Muscle of back (tissue), 11 donors: ENCODE results near the gene PLCG2. TPM values are rescaled to one million over a fixed set of nuclear protein-coding genes. Genes with fewer than 3 reads are reported as not detected.
"Not testable (repeated sequence)": the region's sequence is repeated elsewhere in the genome, so short reads cannot be mapped to it uniquely, and the experiment has no call there.

ENCODE experiments used
- DNase-seq, 3 donors: peaks; one replicate each; pipeline versions ENCODE4 v3.0.0 to v3.0.0-alpha.2; 2013
- polyA plus RNA-seq, 10 donors: library from polyadenylated mRNA; unstranded; fragments of 120-200 nt; gene quantifications; one replicate each; pipeline ENCODE4 v1.2.1, GENCODE V29; 2013; ENCODE audit not compliant: insufficient read length in 10 of 10

Gene PLCG2
- polyA plus RNA-seq, 10 donors = 4.7 to 9.6 (median 6.9) TPM

DNA sequence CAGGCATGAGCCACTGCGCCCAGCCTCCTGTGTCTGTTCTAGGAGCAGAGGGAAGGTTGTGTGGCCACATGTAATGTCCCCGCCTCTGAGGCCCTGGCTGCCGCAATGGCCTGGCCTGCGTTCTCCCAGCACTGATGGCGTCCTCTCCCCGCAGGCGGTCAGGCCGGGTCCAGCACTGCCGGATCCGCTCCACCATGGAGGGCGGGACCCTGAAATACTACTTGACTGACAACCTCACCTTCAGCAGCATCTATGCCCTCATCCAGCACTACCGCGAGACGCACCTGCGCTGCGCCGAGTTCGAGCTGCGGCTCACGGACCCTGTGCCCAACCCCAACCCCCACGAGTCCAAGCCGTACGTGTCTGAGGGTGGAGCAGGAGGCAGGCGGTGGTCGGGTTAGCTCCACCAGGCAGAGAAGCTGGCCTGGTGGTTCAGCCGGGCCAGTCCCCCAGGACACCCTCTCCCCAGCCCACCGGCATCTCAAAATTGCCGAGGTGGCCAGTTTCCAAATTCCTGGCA lies 131.3 kb downstream of the PLCG2 start:
- no peak for DNase-seq

DNA sequence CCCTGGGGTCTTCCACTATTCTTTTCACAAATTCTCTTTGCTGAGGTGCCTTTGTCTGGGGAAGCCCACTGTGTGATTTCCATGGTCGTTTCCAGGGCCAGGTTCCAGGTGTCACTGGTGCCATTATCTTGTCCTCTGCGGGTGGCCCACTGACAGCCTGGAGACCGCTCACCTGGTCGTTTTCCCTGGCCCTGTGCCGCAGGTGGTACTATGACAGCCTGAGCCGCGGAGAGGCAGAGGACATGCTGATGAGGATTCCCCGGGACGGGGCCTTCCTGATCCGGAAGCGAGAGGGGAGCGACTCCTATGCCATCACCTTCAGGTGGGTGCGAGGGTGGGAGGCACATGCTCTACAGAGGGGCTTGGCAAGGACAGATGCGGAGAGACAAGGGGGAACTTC lies 133.3 kb downstream of the PLCG2 start:
- DNase-seq = no peak

DNA sequence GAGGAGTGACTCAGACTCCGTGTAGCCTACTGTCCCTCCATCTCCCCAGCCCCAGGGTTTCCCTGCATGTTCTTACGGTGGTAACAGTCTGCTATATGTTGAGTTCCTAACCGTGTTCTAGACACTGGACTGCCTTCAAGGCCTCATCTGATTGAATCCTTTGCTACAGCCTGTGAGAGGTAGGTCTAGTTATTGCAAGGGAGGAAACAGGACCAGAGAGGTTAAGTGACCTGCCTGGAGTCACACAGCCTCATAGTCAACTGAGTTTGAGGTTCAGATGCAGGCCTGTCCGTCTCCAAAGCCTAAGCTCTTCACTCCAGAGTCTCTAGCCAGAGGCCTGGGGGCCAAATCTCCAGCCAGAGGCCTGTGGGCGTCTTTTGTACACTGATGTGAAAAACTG lies 134.1 kb downstream of the PLCG2 start:
- no peak for DNase-seq

DNA sequence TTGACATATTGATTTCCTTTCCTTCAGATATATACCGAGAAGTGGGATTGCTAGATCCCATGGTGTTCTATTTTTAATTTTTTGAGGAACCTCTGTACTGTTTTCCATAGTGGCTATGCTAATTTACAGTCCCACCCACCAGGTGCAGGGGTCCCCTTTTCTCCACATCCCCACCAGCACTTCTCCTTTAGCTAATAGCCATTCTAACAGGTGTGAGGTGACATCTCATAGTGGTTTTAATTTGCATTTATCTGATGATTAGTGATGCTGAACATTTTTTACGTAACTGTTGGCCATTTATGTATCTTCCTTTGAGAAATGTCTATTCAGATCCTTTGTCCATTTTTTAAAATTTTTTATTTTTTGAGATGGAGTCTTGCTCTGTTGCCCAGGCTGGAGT lies 138.3 kb downstream of the PLCG2 start:
- DNase-seq = no peak

DNA sequence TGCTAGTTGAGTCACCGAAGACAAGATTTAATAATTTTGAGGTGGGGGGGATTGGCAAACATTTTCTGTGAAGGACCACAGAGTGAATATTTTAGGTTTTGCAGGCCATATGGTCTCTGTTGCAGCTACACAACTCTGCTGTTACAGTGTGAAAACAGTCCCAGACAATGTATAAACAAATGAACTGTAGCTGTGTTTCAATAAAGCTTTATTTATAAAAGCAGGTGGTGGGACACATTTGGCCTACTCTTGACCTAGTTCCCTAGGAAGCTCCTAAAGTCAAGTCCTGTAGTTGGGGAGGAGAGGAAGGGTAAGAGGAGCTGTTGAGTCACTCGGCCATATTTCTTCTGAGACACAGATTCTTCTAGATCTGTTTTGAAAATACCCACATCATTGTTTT lies 139.8 kb downstream of the PLCG2 start:
- DNase-seq = no peak

DNA sequence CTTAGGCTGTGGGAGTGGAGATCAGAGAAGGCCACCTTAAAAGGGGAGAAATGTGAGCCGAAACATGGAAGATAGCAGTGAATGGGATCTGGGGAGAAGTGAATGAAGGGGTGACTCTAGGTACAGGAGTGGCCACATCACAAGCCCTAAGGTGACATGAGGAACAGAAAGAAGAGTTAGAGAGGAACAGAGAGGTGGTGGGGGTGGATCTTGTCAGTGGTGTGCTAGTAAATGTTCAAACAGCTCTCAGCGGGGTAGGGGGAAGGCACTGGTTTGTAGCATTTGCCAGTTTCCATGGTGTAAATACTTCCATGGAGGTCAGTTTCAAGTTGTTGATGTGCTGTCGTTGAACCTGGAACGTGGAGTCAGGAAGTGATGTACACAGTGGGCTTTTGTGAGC lies 141.4 kb downstream of the PLCG2 start:
- no peak for DNase-seq

DNA sequence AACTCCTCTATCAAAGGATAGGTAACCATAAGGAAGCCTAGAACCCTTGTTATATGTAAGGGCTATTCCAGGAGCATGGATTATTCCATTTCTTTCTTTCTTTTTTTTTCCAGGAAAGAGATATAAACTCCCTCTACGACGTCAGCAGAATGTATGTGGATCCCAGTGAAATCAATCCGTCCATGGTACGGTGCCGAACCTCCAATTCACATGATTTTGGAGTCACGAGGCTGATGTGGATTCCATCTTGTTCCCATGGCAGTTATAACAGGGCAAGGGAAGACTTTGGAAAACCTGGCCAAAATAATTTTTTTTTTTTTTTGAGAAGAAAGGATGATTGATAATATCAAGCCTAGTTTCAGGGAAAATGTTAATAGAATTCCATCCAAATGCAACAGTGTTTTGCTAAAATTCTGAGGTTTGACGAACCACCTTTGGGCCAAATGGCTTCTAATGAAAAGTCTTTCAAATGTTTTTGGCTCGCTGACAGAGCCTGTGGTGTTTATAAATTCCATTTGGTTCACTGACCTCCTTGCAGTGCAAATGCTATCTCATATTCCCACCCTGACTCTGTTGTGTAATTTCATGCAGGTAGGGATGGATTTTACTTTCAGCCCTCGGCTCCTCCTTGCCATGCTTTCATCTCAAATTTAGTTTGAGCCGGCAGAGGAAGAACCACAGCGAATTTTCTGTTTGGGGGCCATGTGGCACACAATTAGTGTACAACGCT lies 142.2 kb downstream of the PLCG2 start:
- DNase-seq = peak in 2 of 3 donors; percentile 48 to 50

DNA sequence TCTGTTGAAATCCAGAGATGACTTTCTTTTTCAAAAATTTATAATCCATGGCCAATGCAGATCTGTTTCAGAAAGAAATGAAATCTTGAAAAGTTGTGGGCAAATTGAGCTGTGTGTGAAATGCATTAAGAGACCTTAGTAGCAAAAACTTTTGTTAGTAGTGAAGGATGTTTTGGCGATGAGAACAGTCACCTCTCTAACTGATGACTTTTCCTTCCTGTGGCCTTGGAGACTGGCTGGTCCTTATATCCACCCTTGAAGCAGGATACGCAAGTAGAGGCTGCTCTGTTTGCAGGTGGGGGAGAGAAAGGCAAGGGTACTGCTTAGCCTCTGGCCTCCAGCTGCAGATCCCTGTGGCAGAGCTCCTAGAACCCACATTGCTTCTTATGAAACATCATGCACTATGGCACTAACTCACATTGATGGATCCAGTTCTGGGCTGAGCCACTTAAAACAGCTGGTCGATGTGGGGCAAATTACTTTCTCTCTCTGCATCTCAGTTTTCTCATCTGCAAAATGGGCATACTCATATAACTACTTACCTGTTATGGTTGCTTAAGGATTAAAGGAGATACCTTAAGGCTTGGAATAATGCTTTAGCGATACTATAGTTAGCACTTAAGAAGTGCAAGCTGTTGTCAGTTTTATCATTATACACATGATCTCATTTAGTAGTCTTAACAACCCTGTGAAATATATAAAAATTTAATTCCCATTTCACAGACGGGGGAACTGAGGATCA lies 142.9 kb downstream of the PLCG2 start:
- peak in 2 of 3 donors; percentile 27 to 46 for DNase-seq

DNA sequence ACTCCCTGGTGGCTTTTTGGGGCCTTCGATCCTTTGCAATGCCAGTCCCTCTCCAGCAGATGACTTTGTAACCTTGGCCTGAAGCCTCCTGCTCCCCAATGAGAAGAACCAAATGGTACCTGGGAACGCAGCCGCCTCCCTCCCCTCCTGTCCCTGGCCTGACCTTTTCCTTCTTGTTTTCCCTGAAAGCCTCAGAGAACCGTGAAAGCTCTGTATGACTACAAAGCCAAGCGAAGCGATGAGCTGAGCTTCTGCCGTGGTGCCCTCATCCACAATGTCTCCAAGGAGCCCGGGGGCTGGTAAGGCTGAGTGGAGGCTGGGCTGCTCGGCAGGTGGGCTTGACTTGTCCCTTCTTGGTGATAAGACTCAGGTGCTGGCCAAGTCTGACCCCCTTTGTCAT lies 144.2 kb downstream of the PLCG2 start:
- DNase-seq = no peak

DNA sequence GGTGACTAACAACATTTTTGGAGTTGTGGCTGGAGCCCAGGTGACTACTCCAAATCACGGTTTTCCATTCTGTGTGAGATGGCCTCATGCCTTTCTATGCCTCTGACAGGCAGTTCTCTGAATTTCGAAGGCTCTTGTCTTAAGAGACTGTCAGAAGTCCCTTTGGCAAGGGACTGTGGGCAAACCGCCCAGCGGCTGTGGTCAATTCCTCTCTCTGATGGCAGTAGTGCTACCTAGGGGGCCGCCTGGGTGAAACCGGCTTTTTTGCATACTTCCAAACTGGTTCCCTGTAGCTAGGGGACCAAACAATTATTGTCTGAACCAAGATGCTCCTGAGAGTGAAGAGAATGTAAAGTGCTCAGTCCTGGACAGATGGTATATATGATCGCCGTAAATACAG lies 145.9 kb downstream of the PLCG2 start:
- DNase-seq = no peak

DNA sequence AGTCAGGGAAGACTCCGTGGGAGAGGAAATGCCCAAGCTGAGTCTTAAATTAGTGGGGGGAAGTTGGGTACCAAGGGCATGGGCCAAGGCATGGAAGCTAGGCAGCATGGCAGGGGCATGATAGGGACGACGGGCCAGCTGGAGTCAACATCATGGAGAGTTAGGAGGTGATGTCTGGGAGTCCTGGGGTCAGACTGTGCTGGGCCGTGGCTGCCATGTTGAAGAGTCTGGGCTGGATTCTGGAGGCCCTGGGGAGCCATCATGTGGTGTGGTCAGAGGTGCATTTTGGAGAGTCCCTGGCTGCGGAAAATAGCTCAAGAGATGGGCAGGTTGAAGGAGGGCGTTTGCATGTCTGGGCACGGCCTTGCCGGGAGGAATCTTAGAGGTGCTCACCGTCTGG lies 146.9 kb downstream of the PLCG2 start:
- no peak for DNase-seq

DNA sequence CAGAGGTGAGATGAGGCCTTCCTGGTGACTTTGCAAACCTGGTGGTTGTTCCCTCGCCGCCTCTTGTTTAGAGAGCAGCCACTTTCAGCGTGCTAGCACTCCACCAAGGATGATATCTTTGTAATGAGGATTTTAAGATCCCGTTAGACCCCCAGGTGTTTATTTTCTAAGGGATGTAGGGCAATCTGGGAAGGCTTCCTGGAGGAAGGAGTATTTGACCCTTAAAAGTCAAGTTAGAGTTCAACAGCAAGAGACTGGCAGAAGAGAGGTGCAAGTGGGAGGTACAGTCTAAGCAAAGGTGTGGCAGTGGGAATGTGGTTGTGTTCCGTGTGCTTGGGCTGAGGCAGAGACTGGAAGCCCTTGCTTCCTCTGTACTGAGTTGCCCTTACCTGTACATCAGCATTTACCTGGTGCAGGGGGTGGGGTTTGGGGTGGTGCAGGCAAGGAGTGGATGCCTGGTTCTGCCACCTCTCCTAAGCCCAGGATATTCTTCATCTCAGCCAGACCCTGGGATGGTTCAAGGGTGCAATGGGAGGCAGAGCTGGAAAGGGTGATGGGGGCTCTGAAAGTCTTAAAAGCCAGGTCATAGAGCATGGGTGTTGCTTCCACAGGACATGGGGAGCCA lies 148.6 kb downstream of the PLCG2 start:
- DNase-seq = no peak

DNA sequence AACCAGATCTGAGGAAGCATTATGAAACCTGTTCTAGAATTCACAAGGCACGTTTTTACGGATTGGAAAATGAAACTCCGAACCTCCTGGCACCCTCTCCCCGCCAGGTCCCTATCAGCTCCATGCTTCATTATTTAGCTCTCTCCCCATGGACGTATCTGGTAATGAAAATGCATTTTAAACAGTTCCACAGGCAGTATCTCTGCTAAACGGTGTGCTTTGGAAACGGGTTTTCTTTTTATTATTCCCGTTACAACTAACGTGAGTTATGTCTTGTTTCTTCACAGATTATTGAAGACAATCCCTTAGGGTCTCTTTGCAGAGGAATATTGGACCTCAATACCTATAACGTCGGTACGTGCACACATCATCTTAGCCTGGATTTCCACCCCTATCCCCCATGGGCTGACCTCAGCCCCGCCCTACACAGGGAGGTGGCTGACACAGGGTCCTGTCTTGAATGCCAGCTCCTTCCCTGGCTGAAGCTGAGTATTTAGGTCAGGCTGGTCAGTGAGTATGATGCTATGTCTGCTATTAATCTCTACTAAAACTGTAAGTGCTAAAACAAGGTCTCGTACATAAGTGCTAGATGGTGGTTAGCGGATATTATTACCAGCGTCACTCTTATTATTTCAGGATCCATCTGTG lies 149.3 kb downstream of the PLCG2 start:
- DNase-seq = no peak

DNA sequence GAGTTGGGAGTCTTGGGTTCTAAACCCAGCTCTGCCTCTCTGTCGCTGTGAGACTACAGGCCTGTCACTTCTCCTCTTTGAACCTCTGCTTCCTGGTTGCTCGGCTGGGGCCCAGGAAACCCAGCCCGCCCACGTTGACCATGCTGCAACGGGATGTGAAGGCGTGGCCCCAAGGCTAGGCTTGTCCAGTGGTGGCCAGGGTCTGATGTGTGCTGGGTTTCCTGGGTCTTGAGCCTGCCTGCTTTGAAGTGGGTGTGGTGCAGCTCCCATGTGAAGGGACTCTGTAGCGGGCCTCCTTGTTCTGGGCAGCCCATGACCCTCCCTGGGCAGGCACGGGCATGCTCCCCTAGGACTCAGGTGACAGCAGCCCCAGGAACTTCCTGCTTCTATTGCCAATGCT lies 149.9 kb downstream of the PLCG2 start:
- no peak for DNase-seq

DNA sequence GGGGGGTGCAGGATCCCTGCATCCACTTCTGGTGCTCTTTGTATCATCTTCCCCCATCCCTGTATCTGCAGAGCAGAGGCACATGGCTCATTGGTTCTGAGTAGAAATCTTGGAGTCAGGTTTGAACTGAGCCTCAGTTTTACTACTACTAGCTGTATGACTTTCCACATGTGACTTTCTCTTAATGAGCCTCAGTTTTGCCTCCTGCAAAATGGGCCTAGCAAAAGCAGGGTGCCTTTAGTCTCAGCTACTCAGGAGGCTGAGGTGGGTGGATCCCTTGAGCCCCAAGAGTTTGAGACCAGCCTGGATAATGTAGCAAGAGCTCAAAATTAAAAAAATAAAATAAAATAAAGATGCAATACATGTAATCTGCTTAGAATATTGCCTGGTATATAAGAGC lies 150.8 kb downstream of the PLCG2 start:
- DNase-seq = no peak

DNA sequence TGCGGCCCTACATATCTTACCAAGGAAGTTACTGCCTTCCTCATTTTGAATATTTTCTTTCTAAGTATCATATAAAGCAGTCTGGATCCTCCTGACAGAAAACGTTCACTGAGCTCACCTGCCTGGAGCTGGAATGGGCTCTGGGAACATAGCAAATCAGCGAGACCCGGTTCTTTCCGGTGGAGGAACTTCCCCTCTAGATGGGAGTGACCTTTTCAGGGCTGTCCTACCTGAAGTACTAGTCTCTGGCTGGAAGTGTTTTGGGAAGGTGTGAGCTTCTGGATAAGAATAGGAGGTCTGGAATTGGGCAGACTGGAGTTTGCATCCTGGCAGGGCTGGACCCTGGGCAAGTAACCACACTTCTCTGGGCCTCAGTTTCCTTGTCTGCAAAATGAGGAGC lies 152.8 kb downstream of the PLCG2 start:
- DNase-seq = no peak

DNA sequence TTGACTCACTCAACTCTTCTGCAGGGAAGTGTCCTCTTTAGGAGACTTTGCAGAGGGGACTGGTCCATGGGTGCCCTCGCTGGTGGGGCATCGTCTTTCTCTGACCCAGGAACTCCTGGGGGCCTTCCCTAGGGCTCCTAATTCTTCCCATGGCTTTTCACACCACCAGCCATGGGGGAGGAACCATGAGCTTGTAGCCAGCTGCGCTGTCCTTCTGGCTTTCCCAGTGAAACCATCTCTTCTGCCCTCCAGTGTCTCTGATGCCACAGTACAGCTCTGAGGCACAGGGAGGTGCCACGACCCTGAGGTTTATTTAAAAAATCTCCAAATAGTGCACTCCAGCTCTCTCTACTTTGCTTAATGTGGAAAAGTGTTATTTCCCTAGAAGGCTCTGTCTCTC lies 153.6 kb downstream of the PLCG2 start:
- no peak for DNase-seq

DNA sequence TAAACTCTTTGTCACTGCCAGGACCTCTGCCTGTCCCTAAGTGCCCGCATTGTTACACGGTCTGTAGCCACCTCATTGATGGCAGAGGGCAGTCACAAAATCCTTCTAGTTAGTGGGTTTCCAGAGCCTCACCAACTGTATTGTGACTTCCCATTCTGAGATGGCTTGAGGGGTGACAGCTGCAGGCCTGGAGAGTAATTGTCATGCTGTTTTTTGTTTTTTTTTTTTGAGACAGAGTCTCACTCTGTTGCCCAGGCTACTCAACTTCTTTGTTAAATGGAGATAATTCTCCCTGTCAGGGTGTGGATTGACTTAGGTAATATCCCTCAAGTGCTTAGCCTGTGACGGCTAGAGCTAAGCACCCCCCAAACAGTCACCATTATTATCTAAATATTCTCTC lies 154.3 kb downstream of the PLCG2 start:
- DNase-seq = no peak

DNA sequence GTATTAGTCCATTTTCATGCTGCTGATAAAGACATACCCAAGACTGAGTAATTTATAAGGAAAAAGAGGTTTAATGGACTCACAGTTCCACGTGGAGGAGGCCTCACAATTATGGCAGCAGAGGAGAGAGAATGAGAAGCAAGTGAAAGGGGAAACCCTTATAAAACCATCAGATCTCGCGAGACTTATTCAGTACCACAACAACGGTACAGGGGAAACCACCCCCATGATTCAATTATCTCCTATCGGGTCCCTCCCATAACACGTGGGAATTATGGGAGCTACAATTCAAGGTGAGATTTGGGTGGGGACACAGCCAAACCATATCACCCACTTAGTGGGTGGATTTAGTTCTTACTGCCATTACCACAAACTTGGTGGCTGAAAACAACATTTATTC lies 155.6 kb downstream of the PLCG2 start:
- not testable (repeated sequence) for DNase-seq

DNA sequence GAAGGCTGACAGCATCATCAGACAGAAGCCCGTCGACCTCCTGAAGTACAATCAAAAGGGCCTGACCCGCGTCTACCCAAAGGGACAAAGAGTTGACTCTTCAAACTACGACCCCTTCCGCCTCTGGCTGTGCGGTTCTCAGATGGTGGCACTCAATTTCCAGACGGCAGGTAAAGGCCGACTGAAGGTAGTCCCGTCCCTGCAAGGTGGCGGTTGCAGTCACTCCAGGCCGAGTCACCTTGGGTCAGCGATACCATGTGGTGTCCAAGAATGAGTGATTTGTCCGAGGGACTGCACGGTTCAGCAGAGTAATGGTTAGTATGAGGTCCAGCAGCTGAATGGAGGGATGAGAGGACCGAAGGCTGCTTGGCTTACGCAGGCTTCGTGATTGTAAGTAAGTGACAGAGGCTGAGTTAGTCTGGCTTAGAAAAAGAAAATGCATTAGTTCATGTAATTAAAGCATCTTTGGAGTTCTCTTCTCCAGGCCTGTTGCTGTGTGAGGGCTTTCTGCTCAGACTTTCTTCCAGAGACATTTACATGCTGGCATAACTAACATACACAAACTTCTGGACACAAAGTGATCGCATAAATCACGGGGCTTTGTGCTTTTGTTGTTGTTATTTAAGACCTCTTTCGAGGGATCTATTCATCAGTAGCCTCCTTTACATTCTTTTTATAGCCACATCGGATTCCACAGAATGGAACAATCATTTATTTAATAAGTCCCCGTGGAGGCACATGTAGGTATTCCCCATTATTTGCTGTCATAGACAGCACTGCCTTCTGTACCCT lies 157.3 kb downstream of the PLCG2 start:
- DNase-seq = no peak

DNA sequence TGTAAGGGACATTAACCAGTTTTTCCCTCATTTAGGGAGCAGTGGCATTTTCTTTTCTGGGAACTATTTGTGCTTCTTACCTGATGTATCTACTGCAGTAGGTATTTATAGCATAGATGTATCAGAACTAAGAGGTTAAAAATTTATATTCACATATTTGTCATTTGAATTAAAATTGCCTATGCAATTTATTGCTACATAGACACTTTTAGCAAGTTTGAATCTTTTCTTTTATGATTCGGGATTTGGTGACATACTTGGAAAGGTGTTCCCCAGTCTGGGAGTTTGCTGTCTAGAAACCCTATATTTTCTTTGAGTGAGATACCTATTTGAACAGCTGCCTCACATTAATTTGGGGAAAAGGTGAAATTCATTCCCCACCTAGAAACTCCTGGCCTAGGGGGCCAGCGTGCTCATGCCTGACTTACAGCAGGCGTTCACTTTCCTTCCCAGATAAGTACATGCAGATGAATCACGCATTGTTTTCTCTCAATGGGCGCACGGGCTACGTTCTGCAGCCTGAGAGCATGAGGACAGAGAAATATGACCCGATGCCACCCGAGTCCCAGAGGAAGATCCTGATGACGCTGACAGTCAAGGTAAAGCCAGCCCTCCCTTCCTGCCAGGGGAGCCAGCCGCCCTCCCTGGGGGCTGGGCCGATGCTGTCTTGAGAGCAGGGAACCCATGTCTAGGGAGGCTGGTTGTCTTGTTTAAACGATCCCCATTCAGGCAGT lies 158.4 kb downstream of the PLCG2 start:
- DNase-seq = no peak
